ENCODE measurements around the gene PPP2CA. TPM values are rescaled to one million over a fixed set of nuclear protein-coding genes. Genes with fewer than 3 reads are reported as not detected.

The PPP2CA gene
- total and polyA plus RNA-seq, 2 experiments from 2014 or later, result 195 to 249 TPM

- WGBS (ENCODE audit: low lambda C conversion rate, missing lambda C conversion rate), result 36% methylated on average over 29 of the region's 29 CpGs
- no peak for TF ChIP-seq EZH2 (IDR thresholded peaks at IDR 0.05; ENCODE audit: borderline replicate concordance)
- no peak for TF ChIP-seq CTCF (IDR thresholded peaks at IDR 0.05; ENCODE audit: poor library complexity)
- no peak for TF ChIP-seq EZH2phosphoT487 (IDR thresholded peaks at IDR 0.05; ENCODE audit: low read depth, severe bottlenecking, unreplicated experiment)
Measured at GRCh38 chr5:134177369-134178095, 48.3 kb downstream of the PPP2CA start.

GRCh38 chr5:134176511-134177368 is 49.1 kb downstream of the PPP2CA start, which contains the start of gene SKP1:
SKP1 (minus strand) TSS chr5:134176950; CDS start chr5:134174022, 2,928 bp downstream.
- Histone ChIP-seq H3K4me2 (peak within 1 kb of the TSS; percentile 95), H4K20me1 (ENCODE audit: insufficient read depth, poor library complexity, severe bottlenecking) (peaks cover 46% of the 10 kb centered on the region), H3K79me2 (peaks cover 51% of the 10 kb centered on the region), H2AFZ (peak within 1 kb of the TSS; percentile 82), H3K27ac (peak within 1 kb of the TSS; percentile 100), H3K36me3 (replicated peaks; ENCODE audit: insufficient read depth, low read depth) (peaks cover 3% of the 10 kb centered on the region), H3K4me1 (ENCODE audit: insufficient read depth) (peaks cover 26% of the 10 kb centered on the region), H3K27me3 (no peaks in the 10 kb centered on the region), H3K4me3 (peak within 1 kb of the TSS; percentile 100), H3K9me3 (ENCODE audit: low read depth) (no peaks in the 10 kb centered on the region), H3K9me2 (replicated peaks; ENCODE audit: insufficient read depth) (no peaks in the 10 kb centered on the region)
- under 1% methylated on average over 92 of the region's 92 CpGs for WGBS (ENCODE audit: low lambda C conversion rate, missing lambda C conversion rate)
- TF ChIP-seq EZH2phosphoT487 (IDR thresholded peaks at IDR 0.05; ENCODE audit: low read depth, severe bottlenecking, unreplicated experiment) (no peak), EZH2 (IDR thresholded peaks at IDR 0.05; ENCODE audit: borderline replicate concordance) (no peak), CTCF (IDR thresholded peaks at IDR 0.05; ENCODE audit: poor library complexity) (no peak)
- DNase-seq (ENCODE audit: low spot score), result peak; percentile 94

More at GRCh38 chr5:134177369-134178095, 48.3 kb downstream of the PPP2CA start:
- peaks cover 43% of the 10 kb centered on the region for H3K79me2 ChIP-seq
- no peaks in the 10 kb centered on the region for H3K9me2 ChIP-seq (replicated peaks; ENCODE audit: insufficient read depth)
- no peaks in the 10 kb centered on the region for H3K27me3 ChIP-seq
- H3K4me2 ChIP-seq, result peak overlapping the region; percentile 95
- H3K27ac ChIP-seq, result peak overlapping the region; percentile 100
- peak overlapping the region; percentile 100 for H3K4me3 ChIP-seq
- peak overlapping the region; percentile 82 for H2AFZ ChIP-seq
- DNase-seq (ENCODE audit: low spot score), result peak; percentile 73
- peaks cover 26% of the 10 kb centered on the region for H3K4me1 ChIP-seq (ENCODE audit: insufficient read depth)
- H3K9me3 ChIP-seq (ENCODE audit: low read depth), result no peaks in the 10 kb centered on the region
- no peaks in the 10 kb centered on the region for H3K36me3 ChIP-seq (replicated peaks; ENCODE audit: insufficient read depth, low read depth)
- peaks cover 39% of the 10 kb centered on the region for H4K20me1 ChIP-seq (ENCODE audit: insufficient read depth, poor library complexity, severe bottlenecking)

- H3K9me2 ChIP-seq (replicated peaks; ENCODE audit: insufficient read depth), result no peaks in the 10 kb centered on the region
- H3K36me3 ChIP-seq (replicated peaks; ENCODE audit: insufficient read depth, low read depth), result peaks cover 3% of the 10 kb centered on the region
- H3K4me2 ChIP-seq, result peak overlapping the region; percentile 95
- WGBS (ENCODE audit: low lambda C conversion rate, missing lambda C conversion rate), result under 1% methylated on average over 28 of the region's 31 CpGs
- H3K4me3 ChIP-seq, result peak overlapping the region; percentile 100
- no peak for TF ChIP-seq EZH2 (IDR thresholded peaks at IDR 0.05; ENCODE audit: borderline replicate concordance)
- no peak for TF ChIP-seq EZH2phosphoT487 (IDR thresholded peaks at IDR 0.05; ENCODE audit: low read depth, severe bottlenecking, unreplicated experiment)
- no peak for TF ChIP-seq CTCF (IDR thresholded peaks at IDR 0.05; ENCODE audit: poor library complexity)
- H3K27ac ChIP-seq, result peak overlapping the region; percentile 100
- H3K9me3 ChIP-seq (ENCODE audit: low read depth), result no peaks in the 10 kb centered on the region
- peak overlapping the region; percentile 82 for H2AFZ ChIP-seq
- DNase-seq (ENCODE audit: low spot score), result no peak
- H4K20me1 ChIP-seq (ENCODE audit: insufficient read depth, poor library complexity, severe bottlenecking), result peaks cover 54% of the 10 kb centered on the region
- no peaks in the 10 kb centered on the region for H3K27me3 ChIP-seq
- peaks cover 58% of the 10 kb centered on the region for H3K79me2 ChIP-seq
- peaks cover 26% of the 10 kb centered on the region for H3K4me1 ChIP-seq (ENCODE audit: insufficient read depth)
Measured at GRCh38 chr5:134175921-134176510, 49.9 kb downstream of the PPP2CA start.

All from hepatocyte (in vitro differentiated cells).